SK-N-SH treated with all-trans-retinoic acid at 6 μM for 48 hours (cell line): ENCODE data around the gene E2F7.

Source experiments
- BACH2 ChIP-seq: fragments of 250-450 bp; sonication (Bioruptor Pico); IDR thresholded peaks from 2 replicates; pipeline ENCODE4 v1.9.0; 2021; ENCODE audit warnings: mild to moderate bottlenecking, borderline replicate concordance
- CSRNP3 ChIP-seq: fragments of 250-450 bp; sonication (Bioruptor Pico); IDR thresholded peaks from 2 replicates; pipeline ENCODE4 v1.5.1; 2021; ENCODE audit warnings: mild to moderate bottlenecking, moderate library complexity
- RARB ChIP-seq: fragments of 250-450 bp; sonication (Bioruptor Pico); IDR thresholded peaks from 2 replicates; pipeline ENCODE4 v1.8.0; 2021; ENCODE audit warnings: mild to moderate bottlenecking, moderate library complexity
- SNAI2 ChIP-seq: fragments of 250-450 bp; sonication (Bioruptor Pico); IDR thresholded peaks from 2 replicates; pipeline ENCODE4 v1.5.0; 2020; ENCODE audit warnings: mild to moderate bottlenecking, moderate library complexity
- TF ChIP-seq, protein P1 (sequence below): fragments of 250-450 bp; sonication (Bioruptor Pico); IDR thresholded peaks from 2 replicates; pipeline ENCODE4 v1.8.0; 2020; ENCODE audit warnings: mild to moderate bottlenecking, moderate library complexity, borderline replicate concordance

GRCh38 chr12:76998386-76998785 lies 67.0 kb downstream of the E2F7 start:
- no peak for TF ChIP-seq RARB (CRISPR knock-in tag)
- no peak for TF ChIP-seq CSRNP3 (CRISPR knock-in tag)
- TF ChIP-seq, protein P1, sequence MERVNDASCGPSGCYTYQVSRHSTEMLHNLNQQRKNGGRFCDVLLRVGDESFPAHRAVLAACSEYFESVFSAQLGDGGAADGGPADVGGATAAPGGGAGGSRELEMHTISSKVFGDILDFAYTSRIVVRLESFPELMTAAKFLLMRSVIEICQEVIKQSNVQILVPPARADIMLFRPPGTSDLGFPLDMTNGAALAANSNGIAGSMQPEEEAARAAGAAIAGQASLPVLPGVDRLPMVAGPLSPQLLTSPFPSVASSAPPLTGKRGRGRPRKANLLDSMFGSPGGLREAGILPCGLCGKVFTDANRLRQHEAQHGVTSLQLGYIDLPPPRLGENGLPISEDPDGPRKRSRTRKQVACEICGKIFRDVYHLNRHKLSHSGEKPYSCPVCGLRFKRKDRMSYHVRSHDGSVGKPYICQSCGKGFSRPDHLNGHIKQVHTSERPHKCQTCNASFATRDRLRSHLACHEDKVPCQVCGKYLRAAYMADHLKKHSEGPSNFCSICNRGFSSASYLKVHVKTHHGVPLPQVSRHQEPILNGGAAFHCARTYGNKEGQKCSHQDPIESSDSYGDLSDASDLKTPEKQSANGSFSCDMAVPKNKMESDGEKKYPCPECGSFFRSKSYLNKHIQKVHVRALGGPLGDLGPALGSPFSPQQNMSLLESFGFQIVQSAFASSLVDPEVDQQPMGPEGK (CRISPR knock-in tag), result no peak
- no peak for TF ChIP-seq SNAI2 (CRISPR knock-in tag)
- no peak for TF ChIP-seq BACH2 (CRISPR knock-in tag)
